Measurements from ENCODE around the gene ZNF491.

ZNF491 gene

GRCh38 chr19:11853358-11853757 is 55.0 kb downstream of the ZNF491 start:
- Histone ChIP-seq H3K4me3 (ENCODE audit: low read depth, low read length) (no peak overlapping the region), H3K36me3 (ENCODE audit: control insufficient read depth in 2 of 2, insufficient read depth in 1 of 2, low read length in 2 of 2) (no peaks in the 10 kb centered on the region), H3K9me3 (ENCODE audit: control insufficient read depth, insufficient read depth, low read depth, low read length) (no peaks in the 10 kb centered on the region), H3K27ac (ENCODE audit: extremely low read depth, low read depth, low read length) (no peak overlapping the region), H3K4me1 (ENCODE audit: control insufficient read depth, insufficient read depth, low read length) (no peaks in the 10 kb centered on the region)
- ChIA-PET CTCF (interaction anchor here (0.6 kb wide), 1 partner anchor 56 kb away, joined by 3 read pairs; no protein-coding TSS in a partner anchor), POLR2A (no interaction called here)
- TF ChIP-seq GFI1B (tag by site-specific recombination; IDR thresholded peaks at IDR 0.05), result no peak
- TF ChIP-seq CTCF (tag by site-specific recombination; IDR thresholded peaks at IDR 0.05), result no peak
- no peak for TF ChIP-seq REPIN1 (tag by site-specific recombination; IDR thresholded peaks at IDR 0.05; ENCODE audit: low read depth)
- TF ChIP-seq ZBTB17 (tag by site-specific recombination; IDR thresholded peaks at IDR 0.05), result no peak
- no peak for TF ChIP-seq ZNF768 (tag by site-specific recombination; IDR thresholded peaks at IDR 0.05)
- TF ChIP-seq HOXD13 (CRISPR knock-in tag; IDR thresholded peaks at IDR 0.05; ENCODE audit: borderline replicate concordance), result no peak
- no peak for TF ChIP-seq ZNF184 (tag by site-specific recombination; IDR thresholded peaks at IDR 0.05)
- TF ChIP-seq ZSCAN23 (tag by site-specific recombination; IDR thresholded peaks at IDR 0.05), result no peak
- no peak for TF ChIP-seq YY1 (tag by site-specific recombination; IDR thresholded peaks at IDR 0.05)
- TF ChIP-seq TCF7L2 (IDR thresholded peaks at IDR 0.05; ENCODE audit: borderline replicate concordance, low read depth, low read length), result no peak
- no peak for TF ChIP-seq ZNF391 (tag by site-specific recombination; IDR thresholded peaks at IDR 0.05; ENCODE audit: borderline replicate concordance, low read depth)
- TF ChIP-seq MYNN (tag by site-specific recombination; IDR thresholded peaks at IDR 0.05; ENCODE audit: borderline replicate concordance), result no peak
- no peak for TF ChIP-seq ZNF394 (tag by site-specific recombination; IDR thresholded peaks at IDR 0.05; ENCODE audit: borderline replicate concordance)
- no peak for TF ChIP-seq ZNF169 (tag by site-specific recombination; IDR thresholded peaks at IDR 0.05)
- no peak for TF ChIP-seq ZNF558 (tag by site-specific recombination; IDR thresholded peaks at IDR 0.05)
- TF ChIP-seq ZNF350 (tag by site-specific recombination; IDR thresholded peaks at IDR 0.05), result no peak
- TF ChIP-seq ZNF707 (tag by site-specific recombination; IDR thresholded peaks at IDR 0.05), result no peak
- TF ChIP-seq ZNF514 (tag by site-specific recombination; IDR thresholded peaks at IDR 0.05), result no peak
- TF ChIP-seq ZNF10 (tag by site-specific recombination; IDR thresholded peaks at IDR 0.05), result no peak

- Histone ChIP-seq H3K4me3 (ENCODE audit: low read depth, low read length) (no peak overlapping the region), H3K4me1 (ENCODE audit: control insufficient read depth, insufficient read depth, low read length) (no peaks in the 10 kb centered on the region), H3K9me3 (ENCODE audit: control insufficient read depth, insufficient read depth, low read depth, low read length) (no peaks in the 10 kb centered on the region), H3K36me3 (ENCODE audit: control insufficient read depth in 2 of 2, insufficient read depth in 1 of 2, low read length in 2 of 2) (no peaks in the 10 kb centered on the region), H3K27ac (ENCODE audit: extremely low read depth, low read depth, low read length) (no peak overlapping the region)
- ChIA-PET POLR2A (interaction anchor here (0.6 kb wide), 1 partner anchor 712 kb away, joined by 7 read pairs; no protein-coding TSS in a partner anchor), CTCF (interaction anchor here (1.0 kb wide), 1 partner anchor 284 kb away, joined by 3 read pairs; no protein-coding TSS in a partner anchor)
- no peak for TF ChIP-seq HOXC10 (CRISPR knock-in tag; IDR thresholded peaks at IDR 0.05)
- no peak for TF ChIP-seq ZBTB10 (tag by site-specific recombination; IDR thresholded peaks at IDR 0.05)
- no peak for TF ChIP-seq ZBTB26 (tag by site-specific recombination; optimal IDR thresholded peaks at IDR 0.05)
- no peak for TF ChIP-seq ZNF302 (tag by site-specific recombination; IDR thresholded peaks at IDR 0.05; ENCODE audit: low read depth)
These were observed 58.4 kb downstream of the ZNF491 start for GRCh38 chr19:11856596-11857250.
